ENCODE data around the gene C9orf78. TPM values are rescaled to one million over a fixed set of nuclear protein-coding genes. Genes with fewer than 3 reads are reported as not detected.

C9orf78 gene
- total and polyA plus RNA-seq, 2 experiments from 2014 or later = 46.8 to 80.7 TPM

GRCh38 chr9:129876815-129877214 is 41.7 kb upstream of the C9orf78 start:
- H2AFZ ChIP-seq = no peak overlapping the region
- WGBS, 2 experiments (ENCODE audit: low coverage in 1 of 2, low lambda C conversion rate in 2 of 2, missing lambda C conversion rate in 2 of 2) = 91 to 92% methylated on average over 7 of the region's 7 CpGs
- in situ Hi-C loops (cut with MboI) = loop anchor here (25.0 kb wide), 3 partner anchors 185 to 460 kb away; partner anchors contain the start of gene GPR107
- no peak overlapping the region for H3K9ac ChIP-seq
- no peak overlapping the region for H3K27ac ChIP-seq
- no peak overlapping the region for H3K4me2 ChIP-seq (ENCODE audit: unreplicated experiment)
- H3K9me3 ChIP-seq (ENCODE audit: low read depth) = no peaks in the 10 kb centered on the region
- no peak overlapping the region for H3K4me3 ChIP-seq
- H3F3A ChIP-seq (ENCODE audit: insufficient read depth) = no peaks in the 10 kb centered on the region
- no peaks in the 10 kb centered on the region for H3K9me2 ChIP-seq (ENCODE audit: insufficient read depth)
- H3K4me1 ChIP-seq (ENCODE audit: insufficient read depth) = no peaks in the 10 kb centered on the region
- no peak for TF ChIP-seq EZH2phosphoT487 (IDR thresholded peaks at IDR 0.05; ENCODE audit: insufficient read depth, low read depth)
- DNase-seq = no peak
- H3K27me3 ChIP-seq (replicated peaks; ENCODE audit: insufficient read depth) = no peaks in the 10 kb centered on the region
- no peaks in the 10 kb centered on the region for H3K79me2 ChIP-seq (ENCODE audit: insufficient read depth)
- H3K36me3 ChIP-seq (ENCODE audit: low read depth) = no peaks in the 10 kb centered on the region; the same call in 1 of the 2 replicates
- H4K20me1 ChIP-seq (ENCODE audit: insufficient read depth) = no peaks in the 10 kb centered on the region

- WGBS, 2 experiments (ENCODE audit: low coverage in 1 of 2, low lambda C conversion rate in 2 of 2, missing lambda C conversion rate in 2 of 2) = 89 to 90% methylated on average over 27 of the region's 27 CpGs
- DNase-seq = no peak
- TF ChIP-seq EZH2 (IDR thresholded peaks at IDR 0.05; ENCODE audit: insufficient read depth, poor library complexity, severe bottlenecking) (no peak), EZH2phosphoT487 (IDR thresholded peaks at IDR 0.05; ENCODE audit: insufficient read depth, low read depth) (no peak)
- no peak overlapping the region for H3K27ac ChIP-seq
- H3F3A ChIP-seq (ENCODE audit: insufficient read depth) = no peaks in the 10 kb centered on the region
- H3K79me2 ChIP-seq (ENCODE audit: insufficient read depth) = no peaks in the 10 kb centered on the region
- H3K9me3 ChIP-seq (ENCODE audit: low read depth) = no peaks in the 10 kb centered on the region
- H2AFZ ChIP-seq = no peak overlapping the region
- no peaks in the 10 kb centered on the region; the same call in 1 of the 2 replicates for H3K36me3 ChIP-seq (ENCODE audit: low read depth)
- H3K27me3 ChIP-seq (replicated peaks; ENCODE audit: insufficient read depth) = no peaks in the 10 kb centered on the region
- no peaks in the 10 kb centered on the region for H3K4me1 ChIP-seq (ENCODE audit: insufficient read depth)
- no peaks in the 10 kb centered on the region for H4K20me1 ChIP-seq (ENCODE audit: insufficient read depth)
- H3K4me3 ChIP-seq = no peak overlapping the region
- H3K9me2 ChIP-seq (ENCODE audit: insufficient read depth) = no peaks in the 10 kb centered on the region
- in situ Hi-C loops (cut with MboI) = loop anchor here (25.0 kb wide), 3 partner anchors 186 to 461 kb away; partner anchors contain the start of gene GPR107
- H3K9ac ChIP-seq = no peak overlapping the region
- H3K4me2 ChIP-seq (ENCODE audit: unreplicated experiment) = no peak overlapping the region
Measured at GRCh38 chr9:129875687-129876395, 40.8 kb upstream of the C9orf78 start.

GRCh38 chr9:129875181-129875611 is 40.1 kb upstream of the C9orf78 start:
- no peaks in the 10 kb centered on the region for H3K9me2 ChIP-seq (ENCODE audit: insufficient read depth)
- H3K79me2 ChIP-seq (ENCODE audit: insufficient read depth) = no peaks in the 10 kb centered on the region
- no peaks in the 10 kb centered on the region for H4K20me1 ChIP-seq (ENCODE audit: insufficient read depth)
- in situ Hi-C loops (cut with MboI) = loop anchor here (25.0 kb wide), 3 partner anchors 187 to 462 kb away; partner anchors contain the start of gene GPR107
- no peak overlapping the region for H2AFZ ChIP-seq
- no peak for TF ChIP-seq EZH2phosphoT487 (IDR thresholded peaks at IDR 0.05; ENCODE audit: insufficient read depth, low read depth)
- TF ChIP-seq EZH2 (IDR thresholded peaks at IDR 0.05; ENCODE audit: insufficient read depth, poor library complexity, severe bottlenecking) = no peak
- no peaks in the 10 kb centered on the region for H3K4me1 ChIP-seq (ENCODE audit: insufficient read depth)
- WGBS, 2 experiments (ENCODE audit: low coverage in 1 of 2, low lambda C conversion rate in 2 of 2, missing lambda C conversion rate in 2 of 2) = 91 to 95% methylated on average over 18 to 23 of the region's 23 CpGs
- DNase-seq = no peak
- no peak overlapping the region for H3K4me2 ChIP-seq (ENCODE audit: unreplicated experiment)
- no peak overlapping the region for H3K27ac ChIP-seq
- H3F3A ChIP-seq (ENCODE audit: insufficient read depth) = no peaks in the 10 kb centered on the region
- H3K4me3 ChIP-seq = no peak overlapping the region
- H3K9me3 ChIP-seq (ENCODE audit: low read depth) = no peaks in the 10 kb centered on the region
- H3K27me3 ChIP-seq (replicated peaks; ENCODE audit: insufficient read depth) = no peaks in the 10 kb centered on the region
- no peak overlapping the region for H3K9ac ChIP-seq
- no peaks in the 10 kb centered on the region; the same call in 1 of the 2 replicates for H3K36me3 ChIP-seq (ENCODE audit: low read depth)

- no peaks in the 10 kb centered on the region for H3K4me1 ChIP-seq (ENCODE audit: insufficient read depth)
- H3K9me2 ChIP-seq (ENCODE audit: insufficient read depth) = no peaks in the 10 kb centered on the region
- DNase-seq = no peak
- no peaks in the 10 kb centered on the region for H3K27me3 ChIP-seq (replicated peaks; ENCODE audit: insufficient read depth)
- 92% methylated on average over 37 to 38 of the region's 38 CpGs for WGBS, 2 experiments (ENCODE audit: low coverage in 1 of 2, low lambda C conversion rate in 2 of 2, missing lambda C conversion rate in 2 of 2)
- no peak overlapping the region for H3K4me2 ChIP-seq (ENCODE audit: unreplicated experiment)
- H2AFZ ChIP-seq = no peak overlapping the region
- no peak overlapping the region for H3K4me3 ChIP-seq
- H3K27ac ChIP-seq = no peak overlapping the region
- no peaks in the 10 kb centered on the region for H3F3A ChIP-seq (ENCODE audit: insufficient read depth)
- TF ChIP-seq EZH2phosphoT487 (IDR thresholded peaks at IDR 0.05; ENCODE audit: insufficient read depth, low read depth) = no peak
- no peak for TF ChIP-seq EZH2 (IDR thresholded peaks at IDR 0.05; ENCODE audit: insufficient read depth, poor library complexity, severe bottlenecking)
- in situ Hi-C loops (cut with MboI) = loop anchor here (25.0 kb wide), 3 partner anchors 188 to 463 kb away; partner anchors contain the start of gene GPR107
- H3K79me2 ChIP-seq (ENCODE audit: insufficient read depth) = no peaks in the 10 kb centered on the region
- H3K9me3 ChIP-seq (ENCODE audit: low read depth) = no peaks in the 10 kb centered on the region
- no peak overlapping the region for H3K9ac ChIP-seq
- no peaks in the 10 kb centered on the region for H4K20me1 ChIP-seq (ENCODE audit: insufficient read depth)
- no peaks in the 10 kb centered on the region; the same call in 1 of the 2 replicates for H3K36me3 ChIP-seq (ENCODE audit: low read depth)
Measured at GRCh38 chr9:129874261-129875101, 39.4 kb upstream of the C9orf78 start.
